Motor neuron (in vitro differentiated cells): ENCODE data around the gene HIPK1. TPM values are rescaled to one million over a fixed set of nuclear protein-coding genes. Genes with fewer than 3 reads are reported as not detected.
"Not testable (repeated sequence)": the region's sequence is repeated elsewhere in the genome, so short reads cannot be mapped to it uniquely, and the experiment has no call there.

Source experiments
- ATAC-seq, 8 experiments: fragments of 200-7000 bp; cut with Tn5 transposase; replicated peaks in 6 of 8; 2 replicates each; pipeline ENCODE4 v1.8.0; 2021; ENCODE audit warnings: mild to moderate bottlenecking in 8 of 8, moderate library complexity in 8 of 8
- H3K27ac ChIP-seq, 2 donors: fragments of 250-450 bp; sonication (Bioruptor Pico); 2 replicates each; pipeline ENCODE4 v1.9.0; 2021; ENCODE audit warnings: antibody characterized with exemption in 2 of 2, mild to moderate bottlenecking in 2 of 2, moderate library complexity in 1 of 2
- H3K4me1 ChIP-seq, 2 donors: fragments of 250-450 bp; sonication (Bioruptor Pico); replicated peaks in 1 of 2; 2 replicates each; pipeline ENCODE4 v1.6.1; 2021; ENCODE audit warnings: antibody characterized with exemption in 2 of 2, mild to moderate bottlenecking in 2 of 2, moderate library complexity in 1 of 2
- H3K4me3 ChIP-seq, 5 donors: fragments of 250-450 bp; sonication (Bioruptor Pico); 2 replicates each; pipeline ENCODE4 v1.9.0; 2021; ENCODE audit warnings: antibody characterized with exemption in 5 of 5, mild to moderate bottlenecking in 5 of 5, moderate library complexity in 4 of 5
- WGBS, 10 experiments: fragments of 450-650 bp; shearing (Covaris generic); methylation state at CpG; one replicate each; pipeline ENCODE4 v1.0.0; 2022; 5-methylcytosine and 5-hydroxymethylcytosine counted together
- in situ Hi-C, 9 experiments: fragments of 400-800 bp; cut with MboI; loops; one replicate each; pipeline ENCODE4 v1.15.0; 2021; ENCODE audit warnings: low sequenced_read_pairs in 9 of 9, low pct_unique_long_range_greater_than_20kb in 2 of 9; ENCODE audit not compliant: unreplicated experiment in 9 of 9
- total RNA-seq, 8 experiments: library from RNA; unstranded; fragments of 300-600 nt; gene quantifications; 2 replicates each; pipeline versions ENCODE4 v1.2.3 to v1.2.4, GENCODE V29; 2022

Gene HIPK1
- total RNA-seq, 8 experiments from 2014 or later = 12.5 to 59.5 (median 30.9) TPM

GRCh38 chr1:114015075-114015474 is 86.0 kb downstream of the HIPK1 start:
- ATAC-seq = peak in 1 of 8 experiments; percentile 21
- Histone ChIP-seq H3K27ac (no peak overlapping the region), H3K4me3 (no peak overlapping the region), H3K4me1 (no peaks in the 10 kb centered on the region)
- in situ Hi-C loops = no loop called here
- WGBS, 10 experiments = 0 to 30% (median 10%) methylated on average over 2 of the region's 2 CpGs; no CpG with 5 or more reads in 1 of the 10 experiments

- 49 to 93% (median 63%) methylated on average over 2 to 3 of the region's 3 CpGs; no CpG with 5 or more reads in 2 of the 10 experiments for WGBS, 10 experiments
- H3K4me1 ChIP-seq, ATAC-seq, H3K27ac ChIP-seq, in situ Hi-C loops, H3K4me3 ChIP-seq: not testable (repeated sequence)
Observed at GRCh38 chr1:114019724-114020123, 90.6 kb downstream of the HIPK1 start.

GRCh38 chr1:114021665-114022099 is 92.6 kb downstream of the HIPK1 start:
- no peaks in the 10 kb centered on the region for H3K4me1 ChIP-seq
- in situ Hi-C loops = no loop called here
- WGBS, 10 experiments = 0 to 83% (median 70%) methylated on average over 1 to 4 of the region's 4 CpGs; no CpG with 5 or more reads in 3 of the 10 experiments
- ATAC-seq = no peak
- H3K27ac ChIP-seq = no peak overlapping the region
- H3K4me3 ChIP-seq = no peak overlapping the region

- ATAC-seq = no peak
- 88 to 100% (median 94%) methylated on average over 2 of the region's 2 CpGs; no CpG with 5 or more reads in 4 of the 10 experiments for WGBS, 10 experiments
- no peaks in the 10 kb centered on the region for H3K4me1 ChIP-seq
- no peak overlapping the region for H3K4me3 ChIP-seq
- in situ Hi-C loops = no loop called here
- H3K27ac ChIP-seq = no peak overlapping the region
Observed at GRCh38 chr1:114022877-114023276, 93.8 kb downstream of the HIPK1 start.

GRCh38 chr1:114023377-114023776 is 94.3 kb downstream of the HIPK1 start:
- peak in 3 of 8 experiments; percentile 9 to 94 (median 43) for ATAC-seq
- no peaks in the 10 kb centered on the region for H3K4me1 ChIP-seq
- in situ Hi-C loops = no loop called here
- 36 to 86% (median 78%) methylated on average over 1 to 6 of the region's 6 CpGs for WGBS, 10 experiments
- H3K4me3 ChIP-seq = no peak overlapping the region
- no peak overlapping the region for H3K27ac ChIP-seq

- H3K27ac ChIP-seq = no peak overlapping the region
- ATAC-seq = no peak
- H3K4me1 ChIP-seq = no peaks in the 10 kb centered on the region
- in situ Hi-C loops = no loop called here
- no peak overlapping the region for H3K4me3 ChIP-seq
- 27 to 96% (median 86%) methylated on average over 3 to 6 of the region's 6 CpGs; no CpG with 5 or more reads in 1 of the 10 experiments for WGBS, 10 experiments
Observed at GRCh38 chr1:114024049-114024448, 94.9 kb downstream of the HIPK1 start.

- Histone ChIP-seq H3K4me3 (no peak overlapping the region), H3K27ac (no peak overlapping the region), H3K4me1 (no peaks in the 10 kb centered on the region)
- no peak for ATAC-seq
- 20 to 98% (median 84%) methylated on average over 1 to 4 of the region's 5 CpGs; no CpG with 5 or more reads in 3 of the 10 experiments for WGBS, 10 experiments
- in situ Hi-C loops = no loop called here
Observed at GRCh38 chr1:114025609-114026401, 96.7 kb downstream of the HIPK1 start.

- no peak overlapping the region for H3K4me3 ChIP-seq
- 41 to 90% (median 80%) methylated on average over 2 to 6 of the region's 6 CpGs; no CpG with 5 or more reads in 3 of the 10 experiments for WGBS, 10 experiments
- no peak overlapping the region for H3K27ac ChIP-seq
- in situ Hi-C loops = no loop called here
- no peak for ATAC-seq
- no peaks in the 10 kb centered on the region for H3K4me1 ChIP-seq
Observed at GRCh38 chr1:114026797-114027196, 97.7 kb downstream of the HIPK1 start.

Other genes starting within 250 kb of the HIPK1 start
- gene PHTF1, start 169.8 kb upstream of the HIPK1 start, total RNA-seq = 10 to 100 TPM; 15.8 to 41.4 (median 22.8) TPM
- 10 to 100 TPM in 6 of 8 experiments, 1 to 10 TPM in 2; 5.1 to 37.1 (median 22.4) TPM for gene RSBN1, start 116.8 kb upstream of the HIPK1 start, total RNA-seq
- 1 to 10 TPM in 1 of 8 experiments, under 1 TPM in 4, not detected in 3; 0.11 to 1.0 (median 0.18) TPM for gene PTPN22, start 57.6 kb upstream of the HIPK1 start, total RNA-seq
- gene BCL2L15, start 41.7 kb upstream of the HIPK1 start, total RNA-seq = 1 to 10 TPM in 2 of 8 experiments, under 1 TPM in 6; 0.20 to 3.5 (median 0.61) TPM
- 10 to 100 TPM; 15.3 to 45.2 (median 24.7) TPM for gene AP4B1, start 24.5 kb upstream of the HIPK1 start, total RNA-seq
- gene DCLRE1B, start 24.0 kb upstream of the HIPK1 start, total RNA-seq = 10 to 100 TPM in 1 of 8 experiments, 1 to 10 TPM in 7; 1.6 to 14.2 (median 6.4) TPM
- 100 to 1,000 TPM in 1 of 8 experiments, 10 to 100 TPM in 1, 1 to 10 TPM in 4, under 1 TPM in 2; 0.27 to 172 (median 3.8) TPM for gene OLFML3, start 50.1 kb downstream of the HIPK1 start, total RNA-seq
- 10 to 100 TPM in 4 of 8 experiments, 1 to 10 TPM in 1, under 1 TPM in 2, not detected in 1; 0.10 to 13.9 (median 10.7) TPM for gene SYT6, start 224.5 kb downstream of the HIPK1 start, total RNA-seq